Endothelial cell of umbilical vein (primary cell): Measurements from ENCODE around the gene SAT2. TPM values are rescaled to one million over a fixed set of nuclear protein-coding genes. Genes with fewer than 3 reads are reported as not detected.

Source experiments
- BruUV-seq: library from RNA; stranded (reverse); fragments of 400-500 nt; replicated peaks from 2 replicates; lab custom pipeline; 2021; lab: Mats Ljungman, UMichigan
- CTCF ChIA-PET: fragments of 300-600, 350-600 bp; sonication (Branson Sonifier 250); formaldehyde crosslinking; loops from one replicate; lab custom pipeline; 2021; ENCODE audit warnings: antibody characterized with exemption, inconsistent platforms; lab: Charles Lee
- POLR2A ChIA-PET: fragments of 300-600, 350-600 bp; sonication (Branson Sonifier 250); formaldehyde crosslinking; loops from one replicate; lab custom pipeline; 2021; ENCODE audit warnings: antibody characterized with exemption, inconsistent platforms; lab: Charles Lee
- DNase-seq: peaks from one replicate; pipeline ENCODE4 v3.0.0-alpha.2; 2011; ENCODE audit warnings: low read depth, low spot score
- FAIRE-seq: peaks from 2 replicates; lab custom pipeline; 2011; peaks lifted over from hg19 to GRCh38; lab: Jason Lieb, UNC
- H2AFZ ChIP-seq: 2 replicates; pipeline ENCODE4 v1.6.0; 2012; ENCODE audit warnings: low read depth, low read length, control low read depth, inconsistent platforms
- H3K27ac ChIP-seq: 2 replicates; pipeline ENCODE4 v1.5.1; 2011; ENCODE audit warnings: low read depth, mild to moderate bottlenecking, control low read depth, low read length, moderate library complexity; ENCODE audit not compliant: insufficient read depth
- H3K27me3 ChIP-seq, 2 experiments: 2 replicates each; pipeline versions ENCODE4 v1.6.0 to v1.6.1; 2011; ENCODE audit warnings: low read length in 2 of 2, mixed read lengths in 1 of 2; ENCODE audit not compliant: control insufficient read depth in 2 of 2, insufficient read depth in 2 of 2
- H3K36me3 ChIP-seq, 2 experiments: 2 replicates in 1 of 2; 3 replicates in 1 of 2; pipeline ENCODE4 v1.5.1; 2011; ENCODE audit warnings: low read length in 2 of 2, mild to moderate bottlenecking in 1 of 2, moderate library complexity in 1 of 2; ENCODE audit not compliant: control insufficient read depth in 2 of 2, insufficient read depth in 2 of 2; ENCODE audit errors: extremely low read depth in 1 of 2
- H3K4me1 ChIP-seq: 3 replicates; pipeline ENCODE4 v1.5.1; 2011; ENCODE audit warnings: mild to moderate bottlenecking, low read length; ENCODE audit not compliant: control insufficient read depth, insufficient read depth; ENCODE audit errors: extremely low read depth
- H3K4me2 ChIP-seq: 2 replicates; pipeline ENCODE4 v1.6.1; 2011; ENCODE audit warnings: low read length, control low read depth, mixed read lengths; ENCODE audit not compliant: insufficient read depth
- H3K4me3 ChIP-seq, 3 experiments: fragments of 200-600 bp in 1 of 3; sonication (generic), shearing (Covaris generic) in 1 of 3; replicated peaks in 1 of 3; 2 replicates each; pipeline ENCODE4 v1.5.1; 2011 to 2016; ENCODE audit warnings: control low read depth in 3 of 3, low read length in 3 of 3, mild to moderate bottlenecking in 2 of 3, inconsistent platforms in 1 of 3, low read depth in 1 of 3, moderate library complexity in 1 of 3; ENCODE audit not compliant: insufficient read depth in 1 of 3
- H3K79me2 ChIP-seq: 2 replicates; pipeline ENCODE4 v1.6.0; 2012; ENCODE audit warnings: low read length, inconsistent platforms; ENCODE audit not compliant: control insufficient read depth, insufficient read depth
- H3K9ac ChIP-seq: replicated peaks from 2 replicates; pipeline ENCODE3; 2011; ENCODE audit warnings: low read length, control low read depth; ENCODE audit not compliant: insufficient read depth; ENCODE audit errors: extremely low read depth
- H3K9me1 ChIP-seq: replicated peaks from 3 replicates; pipeline ENCODE4 v1.6.0; 2011; ENCODE audit warnings: mild to moderate bottlenecking, low read length; ENCODE audit not compliant: control insufficient read depth, insufficient read depth; ENCODE audit errors: extremely low read depth
- H3K9me3 ChIP-seq: replicated peaks from 2 replicates; pipeline ENCODE4 v1.5.1; 2012; ENCODE audit warnings: low read length, inconsistent platforms; ENCODE audit not compliant: control insufficient read depth, insufficient read depth
- H4K20me1 ChIP-seq: replicated peaks from 2 replicates; pipeline ENCODE3; 2011; ENCODE audit warnings: mild to moderate bottlenecking, low read length; ENCODE audit not compliant: control insufficient read depth, insufficient read depth; ENCODE audit errors: extremely low read depth
- FOS ChIP-seq: IDR thresholded peaks from 2 replicates; pipeline ENCODE4 v1.6.1; 2011; ENCODE audit warnings: mild to moderate bottlenecking, low read length, moderate library complexity, borderline replicate concordance; ENCODE audit not compliant: insufficient read depth
- JUN ChIP-seq: IDR thresholded peaks from 2 replicates; pipeline ENCODE4 v1.6.1; 2011; ENCODE audit warnings: borderline replicate concordance, low read depth; ENCODE audit not compliant: insufficient read length, insufficient read depth
- MYC ChIP-seq: IDR thresholded peaks from one replicate; pipeline ENCODE4 v1.6.1; 2011; ENCODE audit warnings: mild to moderate bottlenecking, low read depth, low read length
- POLR2A ChIP-seq: IDR thresholded peaks from 2 replicates; pipeline ENCODE4 v1.6.1; 2012; ENCODE audit warnings: low read depth, mild to moderate bottlenecking, control low read depth, low read length
- POLR2AphosphoS5 ChIP-seq: IDR thresholded peaks from 2 replicates; pipeline ENCODE4 v1.6.1; 2012; ENCODE audit warnings: low read depth, mild to moderate bottlenecking, control low read depth, low read length, moderate library complexity; ENCODE audit not compliant: insufficient read depth
- dilution Hi-C: fragments of 300-500 bp; cut with MboI; formaldehyde crosslinking; loops from one replicate; pipeline ENCODE4 v1.15.0; 2019; ENCODE audit warnings: low sequenced_read_pairs; ENCODE audit not compliant: extremely low pct_ligation_motif_present
- intact Hi-C: fragments of 100-400 bp; cut with micrococcal nuclease; formaldehyde crosslinking; loops from one replicate; pipeline ENCODE4 v1.10.0; 2022
- polyA plus RNA-seq, 4 experiments: library from polyadenylated mRNA; depleted of rRNA in 3 of 4; stranded (reverse) in 3 of 4; unstranded in 1 of 4; fragments of >200 nt; gene quantifications; 2 replicates each; pipeline versions ENCODE4 v1.2.1 to v1.2.3, GENCODE V29; 2011 to 2012; ENCODE audit warnings: missing spikeins in 1 of 4
- small RNA-seq: library from RNA; depleted of rRNA; stranded (forward); fragments of <200 nt; gene quantifications from one replicate; pipeline ENCODE3, GENCODE V24; 2012; ENCODE audit warnings: low replicate concordance, low read depth; ENCODE audit not compliant: insufficient read depth, insufficient read length
- total RNA-seq: library from RNA; stranded (reverse); gene quantifications from 2 replicates; pipeline ENCODE4 v1.2.3, GENCODE V29; 2021

Gene SAT2
- total and polyA plus RNA-seq, 2 donors (not counting 3 experiments of a cell fraction or from before 2014, with no cell fraction given), result 38.0 to 51.8 TPM

DNA sequence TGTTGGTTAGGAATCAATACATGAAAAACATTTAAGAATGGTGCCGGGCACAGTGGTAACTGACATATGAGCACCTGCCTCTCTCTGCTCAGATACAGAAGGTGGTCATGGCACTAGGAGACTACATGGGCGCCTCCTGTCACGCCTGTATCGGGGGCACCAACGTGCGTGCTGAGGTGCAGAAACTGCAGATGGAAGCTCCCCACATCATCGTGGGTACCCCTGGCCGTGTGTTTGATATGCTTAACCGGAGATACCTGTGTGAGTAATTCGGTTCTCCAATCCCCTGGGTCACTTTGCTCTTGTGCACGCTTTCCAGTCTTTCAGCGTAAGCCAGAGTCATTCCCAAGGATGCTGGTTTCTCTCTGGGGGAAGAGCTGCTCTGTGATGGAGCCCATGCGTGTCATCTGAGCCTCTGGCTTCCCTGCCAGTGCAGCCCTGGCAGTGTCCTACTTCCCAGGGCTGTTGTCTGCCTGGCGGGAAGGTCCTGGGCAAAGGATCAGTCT, 51.1 kb downstream of the SAT2 start:
- DNase-seq, result no peak
- H3K79me2 ChIP-seq, result peaks cover 54% of the 10 kb centered on the region
- H3K27ac ChIP-seq, result no peak overlapping the region
- no TSS peak for BruUV-seq
- H3K36me3 ChIP-seq, result peaks cover 34 to 46% of the 10 kb centered on the region in 2 experiments
- TF ChIP-seq FOS (no peak), POLR2AphosphoS5 (peak; percentile 40), MYC (no peak), POLR2A (peak; percentile 72), JUN (no peak)
- H3K9ac ChIP-seq, result no peak overlapping the region
- H3K9me1 ChIP-seq, result no peaks in the 10 kb centered on the region
- FAIRE-seq, result no peak
- dilution Hi-C loops, result no loop called here
- H3K4me2 ChIP-seq, result no peak overlapping the region
- H4K20me1 ChIP-seq, result peaks cover 9% of the 10 kb centered on the region
- POLR2A ChIA-PET, result interaction anchor here (1.0 kb wide), 1 partner anchor 11 kb away, joined by 3 read pairs; no protein-coding TSS in a partner anchor
- intact Hi-C loops, result no loop called here
- no peaks in the 10 kb centered on the region for H3K27me3 ChIP-seq
- no peak overlapping the region for H3K4me3 ChIP-seq
- CTCF ChIA-PET, result interaction anchor here (0.6 to 6.2 kb wide), 3 partner anchors 13 to 74 kb away, joined by 3 to 48 read pairs (median 40); partner anchors contain the start of genes ATP1B2 and SOX15
- peaks cover 58% of the 10 kb centered on the region for H3K4me1 ChIP-seq
- H3K9me3 ChIP-seq, result no peaks in the 10 kb centered on the region
- H2AFZ ChIP-seq, result no peak overlapping the region

Small RNAs within 50 kb of the gene (small RNA-seq; reads per million reads assigned to genes)
- gene CD68 (not detected), gene SNORD10 (not detected)

Other genes starting within 250 kb of the SAT2 start
- 0.58 and 0.67 TPM in 2 replicates for gene TNK1, start 246.7 kb downstream of the SAT2 start, total RNA-seq
- 0.14 and 0.22 TPM in 2 replicates for gene TNK1, start 246.7 kb downstream of the SAT2 start, polyA plus RNA-seq
- 54.5 and 59.9 TPM in 2 replicates for gene PLSCR3, start 233.3 kb downstream of the SAT2 start, total RNA-seq
- gene PLSCR3, start 233.3 kb downstream of the SAT2 start, polyA plus RNA-seq, result 94.8 and 111 TPM in 2 replicates
- 57.3 and 67.4 TPM in 2 replicates for gene TMEM256, start 223.7 kb downstream of the SAT2 start, total RNA-seq
- gene TMEM256, start 223.7 kb downstream of the SAT2 start, polyA plus RNA-seq, result 148 and 218 TPM in 2 replicates
- gene NLGN2, start 220.0 kb downstream of the SAT2 start, total RNA-seq, result 25.9 and 29.2 TPM in 2 replicates
- 15.4 and 15.5 TPM in 2 replicates for gene NLGN2, start 220.0 kb downstream of the SAT2 start, polyA plus RNA-seq
- not detected in 2 replicates for gene SPEM1, start 207.5 kb downstream of the SAT2 start, total RNA-seq
- gene SPEM1, start 207.5 kb downstream of the SAT2 start, polyA plus RNA-seq, result not detected in 2 replicates
- not detected in 2 replicates for gene SPEM2, start 202.2 kb downstream of the SAT2 start, total RNA-seq
- gene SPEM2, start 202.2 kb downstream of the SAT2 start, polyA plus RNA-seq, result not detected in 2 replicates
- gene SPEM3, start 199.0 kb downstream of the SAT2 start, total RNA-seq, result not detected in 2 replicates
- gene SPEM3, start 199.0 kb downstream of the SAT2 start, polyA plus RNA-seq, result not detected in 2 replicates
- 6.1 and 6.5 TPM in 2 replicates for gene TMEM102, start 192.4 kb downstream of the SAT2 start, total RNA-seq
- gene TMEM102, start 192.4 kb downstream of the SAT2 start, polyA plus RNA-seq, result 5.8 and 8.4 TPM in 2 replicates
- gene FGF11, start 188.3 kb downstream of the SAT2 start, total RNA-seq, result 1.8 TPM in 1 of 2 replicates, not detected in the other
- 0.70 and 0.92 TPM in 2 replicates for gene FGF11, start 188.3 kb downstream of the SAT2 start, polyA plus RNA-seq
- 5.4 and 5.6 TPM in 2 replicates for gene CHRNB1, start 182.8 kb downstream of the SAT2 start, total RNA-seq
- 9.3 and 9.6 TPM in 2 replicates for gene CHRNB1, start 182.8 kb downstream of the SAT2 start, polyA plus RNA-seq
- gene ZBTB4, start 148.2 kb downstream of the SAT2 start, total RNA-seq, result 26.5 and 27.4 TPM in 2 replicates
- gene ZBTB4, start 148.2 kb downstream of the SAT2 start, polyA plus RNA-seq, result 15.1 and 15.7 TPM in 2 replicates
- gene SLC35G6, start 146.4 kb downstream of the SAT2 start, total RNA-seq, result not detected in 2 replicates
- gene SLC35G6, start 146.4 kb downstream of the SAT2 start, polyA plus RNA-seq, result not detected in 2 replicates
- 145 and 151 TPM in 2 replicates for gene POLR2A, start 143.5 kb downstream of the SAT2 start, total RNA-seq
- gene POLR2A, start 143.5 kb downstream of the SAT2 start, polyA plus RNA-seq, result 25.1 and 45.9 TPM in 2 replicates
- gene TNFSF12, start 78.8 kb downstream of the SAT2 start, total RNA-seq, result 21.0 and 28.4 TPM in 2 replicates
- gene TNFSF12, start 78.8 kb downstream of the SAT2 start, polyA plus RNA-seq, result 39.4 and 40.5 TPM in 2 replicates
- gene TNFSF13, start 69.1 kb downstream of the SAT2 start, total RNA-seq, result 3.7 and 5.4 TPM in 2 replicates
- gene TNFSF13, start 69.1 kb downstream of the SAT2 start, polyA plus RNA-seq, result 3.6 and 4.3 TPM in 2 replicates
- 56.5 and 63.4 TPM in 2 replicates for gene SENP3, start 65.9 kb downstream of the SAT2 start, total RNA-seq
- gene SENP3, start 65.9 kb downstream of the SAT2 start, polyA plus RNA-seq, result 91.6 and 96.5 TPM in 2 replicates
- gene CD68, start 48.2 kb downstream of the SAT2 start, total RNA-seq, result 2.9 and 4.5 TPM in 2 replicates
- 29.1 and 30.8 TPM in 2 replicates for gene CD68, start 48.2 kb downstream of the SAT2 start, polyA plus RNA-seq
- 61.2 and 78.0 TPM in 2 replicates for gene MPDU1, start 44.0 kb downstream of the SAT2 start, total RNA-seq
- gene MPDU1, start 44.0 kb downstream of the SAT2 start, polyA plus RNA-seq, result 368 and 384 TPM in 2 replicates
- 0.39 and 0.46 TPM in 2 replicates for gene SOX15, start 37.7 kb downstream of the SAT2 start, total RNA-seq
- gene SOX15, start 37.7 kb downstream of the SAT2 start, polyA plus RNA-seq, result 0.19 and 0.26 TPM in 2 replicates
- 33.1 and 40.1 TPM in 2 replicates for gene FXR2, start 12.9 kb downstream of the SAT2 start, total RNA-seq
- 48.9 and 59.9 TPM in 2 replicates for gene FXR2, start 12.9 kb downstream of the SAT2 start, polyA plus RNA-seq
- not detected in 2 replicates for gene SHBG, start 2.3 kb upstream of the SAT2 start, total RNA-seq
- gene SHBG, start 2.3 kb upstream of the SAT2 start, polyA plus RNA-seq, result 0.32 and 0.51 TPM in 2 replicates
- not detected in 2 replicates for gene ATP1B2, start 23.1 kb upstream of the SAT2 start, total RNA-seq
- 0.06 TPM in 1 of 2 replicates, not detected in the other for gene ATP1B2, start 23.1 kb upstream of the SAT2 start, polyA plus RNA-seq
- gene TP53, start 59.7 kb upstream of the SAT2 start, total RNA-seq, result 128 and 138 TPM in 2 replicates
- gene TP53, start 59.7 kb upstream of the SAT2 start, polyA plus RNA-seq, result 82.1 and 85.5 TPM in 2 replicates
- gene WRAP53, start 60.7 kb upstream of the SAT2 start, total RNA-seq, result 23.7 and 28.0 TPM in 2 replicates
- gene WRAP53, start 60.7 kb upstream of the SAT2 start, polyA plus RNA-seq, result 17.9 and 21.8 TPM in 2 replicates
- 1.1 and 1.4 TPM in 2 replicates for gene EFNB3, start 77.4 kb upstream of the SAT2 start, total RNA-seq
- 2.9 and 3.1 TPM in 2 replicates for gene EFNB3, start 77.4 kb upstream of the SAT2 start, polyA plus RNA-seq
- 0.11 TPM in 1 of 2 replicates, not detected in the other for gene DNAH2, start 89.9 kb upstream of the SAT2 start, total RNA-seq
- 0.06 and 0.10 TPM in 2 replicates for gene DNAH2, start 89.9 kb upstream of the SAT2 start, polyA plus RNA-seq
- 17.8 and 19.2 TPM in 2 replicates for gene KDM6B, start 206.4 kb upstream of the SAT2 start, total RNA-seq
- gene KDM6B, start 206.4 kb upstream of the SAT2 start, polyA plus RNA-seq, result 1.8 and 2.0 TPM in 2 replicates
- 39.2 and 53.4 TPM in 2 replicates for gene TMEM88, start 227.2 kb upstream of the SAT2 start, total RNA-seq
- 165 and 185 TPM in 2 replicates for gene TMEM88, start 227.2 kb upstream of the SAT2 start, polyA plus RNA-seq
- 119 TPM in 2 replicates for gene NAA38, start 229.7 kb upstream of the SAT2 start, total RNA-seq
- gene NAA38, start 229.7 kb upstream of the SAT2 start, polyA plus RNA-seq, result 267 and 363 TPM in 2 replicates
- 16.8 and 18.1 TPM in 2 replicates for gene CYB5D1, start 230.2 kb upstream of the SAT2 start, total RNA-seq
- 7.7 and 9.4 TPM in 2 replicates for gene CYB5D1, start 230.2 kb upstream of the SAT2 start, polyA plus RNA-seq